HL-60 (cell line): Measurements from ENCODE around the gene SPSB4.

Source experiments
- CTCF ChIP-seq: IDR thresholded peaks from one replicate; pipeline ENCODE4 v1.5.1; 2011; ENCODE audit warnings: low read length, control low read depth, inconsistent platforms; ENCODE audit not compliant: insufficient read depth
- GABPA ChIP-seq: IDR thresholded peaks from 2 replicates; pipeline ENCODE4 v1.6.1; 2012; ENCODE audit warnings: low read depth
- POLR2AphosphoS5 ChIP-seq: IDR thresholded peaks from 2 replicates; pipeline ENCODE4 v1.6.1; 2012; ENCODE audit warnings: low read depth
- REST ChIP-seq: IDR thresholded peaks from 2 replicates; pipeline ENCODE4 v1.6.1; 2012; ENCODE audit warnings: low read depth; ENCODE audit not compliant: insufficient replicate concordance
- SPI1 ChIP-seq: IDR thresholded peaks from 2 replicates; pipeline ENCODE4 v1.6.1; 2012; ENCODE audit warnings: low read depth, mild to moderate bottlenecking, borderline replicate concordance

GRCh38 chr3:141070229-141070628 is 19.1 kb downstream of the SPSB4 start:
- no peak for TF ChIP-seq CTCF
- TF ChIP-seq GABPA: no peak
- TF ChIP-seq POLR2AphosphoS5: no peak
- no peak for TF ChIP-seq REST
- no peak for TF ChIP-seq SPI1
